SH-SY5Y (cell line): ENCODE results near the gene DNAJB13.

ENCODE experiments used
- GATA2 ChIP-seq: IDR thresholded peaks from 2 replicates; pipeline ENCODE4 v1.6.1; 2011; ENCODE audit warnings: mild to moderate bottlenecking, low read depth, low read length
- GATA3 ChIP-seq: IDR thresholded peaks from 2 replicates; pipeline ENCODE4 v1.6.1; 2011; ENCODE audit warnings: low read depth, mild to moderate bottlenecking, low read length, moderate library complexity

DNA sequence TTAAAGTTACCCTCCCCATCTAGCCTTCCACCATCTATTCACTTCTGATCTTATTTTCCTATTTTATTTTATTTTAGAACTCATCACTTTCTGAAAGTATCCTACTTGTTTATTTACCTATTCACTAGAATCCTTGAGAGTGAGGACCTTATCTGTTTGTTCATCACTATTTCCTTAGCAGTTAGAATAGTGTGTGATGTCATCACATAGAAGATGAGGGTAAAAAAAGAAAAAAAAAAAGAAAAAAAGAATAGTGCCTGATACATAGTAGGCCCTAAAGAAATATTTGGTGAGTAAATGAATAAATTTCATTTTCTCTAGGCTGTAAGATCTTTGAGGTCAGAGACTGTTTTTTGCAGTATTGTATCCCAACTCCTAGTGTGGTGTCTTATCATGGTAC is 37.4 kb upstream of the DNAJB13 start:
- TF ChIP-seq GATA2: no peak
- TF ChIP-seq GATA3: no peak
